GM12878 (cell line): ENCODE results near the gene MYO1D. TPM values are rescaled to one million over a fixed set of nuclear protein-coding genes. Genes with fewer than 3 reads are reported as not detected.

Experiments
- ATAC-seq: fragments of 200-7000 bp; cut with Tn5 transposase; 3 replicates; pipeline ENCODE4 v1.9.1; 2020; ENCODE audit warnings: mild to moderate bottlenecking, moderate library complexity
- BruUV-seq: library from RNA; stranded (reverse); fragments of 400-500 nt; replicated peaks from 2 replicates; lab custom pipeline; 2021; lab: Mats Ljungman, UMichigan
- CTCF ChIA-PET: fragments of 300-600 bp; sonication (Branson Sonifier 250); formaldehyde crosslinking; extraction: SDS; loops from one replicate; lab custom pipeline; 2021; ENCODE audit warnings: inconsistent platforms; lab: Yijun Ruan, JAX
- POLR2A ChIA-PET: fragments of 350-600 bp; formaldehyde crosslinking; extraction: SDS; loops from one replicate; lab custom pipeline; 2021; ENCODE audit warnings: inconsistent platforms; lab: Charles Lee
- RAD21 ChIA-PET: fragments of 300-600 bp; sonication (Branson Sonifier 250); formaldehyde crosslinking; loops from one replicate; lab custom pipeline; 2023; ENCODE audit warnings: antibody characterized with exemption; ENCODE audit not compliant: unreplicated experiment; lab: Charles Lee
- SMC1A ChIA-PET: fragments of 300-600 bp; sonication (Branson Sonifier 250); formaldehyde crosslinking; loops from one replicate; lab custom pipeline; 2023; ENCODE audit not compliant: unreplicated experiment, uncharacterized antibody; lab: Charles Lee
- DNase-seq: peaks from one replicate; pipeline ENCODE4 v3.0.0-alpha.2; 2011; ENCODE audit warnings: low read depth, low spot score
- FAIRE-seq: peaks from 3 replicates; lab custom pipeline; 2011; peaks lifted over from hg19 to GRCh38; lab: Jason Lieb, UNC
- H2AFZ ChIP-seq: 2 replicates; pipeline ENCODE4 v1.6.0; 2011; ENCODE audit warnings: low read depth, low read length, control low read depth; ENCODE audit not compliant: control insufficient read depth
- H3K27ac ChIP-seq: 2 replicates; pipeline ENCODE4 v1.5.1; 2011; ENCODE audit warnings: control low read depth; ENCODE audit not compliant: control insufficient read depth, insufficient read depth
- H3K27me3 ChIP-seq, 2 experiments: replicated peaks in 1 of 2; 2 replicates each; pipeline versions ENCODE4 v1.6.0 to v1.6.1; 2011; ENCODE audit warnings: low read length in 1 of 2; ENCODE audit not compliant: control insufficient read depth in 2 of 2, insufficient read depth in 2 of 2
- H3K36me3 ChIP-seq, 2 experiments: 2 replicates each; pipeline ENCODE4 v1.5.1; 2011; ENCODE audit warnings: low read length in 1 of 2; ENCODE audit not compliant: control insufficient read depth in 2 of 2, insufficient read depth in 2 of 2
- H3K4me1 ChIP-seq: 2 replicates; pipeline ENCODE4 v1.6.1; 2011; ENCODE audit warnings: mild to moderate bottlenecking, low read length, moderate library complexity, mixed read lengths; ENCODE audit not compliant: control insufficient read depth, insufficient read depth
- H3K4me2 ChIP-seq: 2 replicates; pipeline ENCODE4 v1.6.0; 2011; ENCODE audit warnings: control low read depth; ENCODE audit not compliant: control insufficient read depth, insufficient read depth
- H3K4me3 ChIP-seq: fragments of 200-600 bp; sonication (generic); 2 replicates; pipeline ENCODE4 v1.5.1; 2016
- H3K79me2 ChIP-seq: 2 replicates; pipeline ENCODE4 v1.6.0; 2011; ENCODE audit warnings: low read length; ENCODE audit not compliant: control insufficient read depth, insufficient read depth
- H3K9ac ChIP-seq: 2 replicates; pipeline ENCODE4 v1.8.0; 2011; ENCODE audit warnings: low read length, control low read depth, mixed read lengths; ENCODE audit not compliant: control insufficient read depth, insufficient read depth
- H3K9me3 ChIP-seq: replicated peaks from 3 replicates; pipeline ENCODE4 v1.5.1; 2011; ENCODE audit warnings: mild to moderate bottlenecking, low read length; ENCODE audit not compliant: control insufficient read depth, insufficient read depth
- H4K20me1 ChIP-seq: 2 replicates; pipeline ENCODE4 v1.6.0; 2011; ENCODE audit not compliant: control insufficient read depth, insufficient read depth
- BCLAF1 ChIP-seq: fragments of 450-650 bp; IDR thresholded peaks from 2 replicates; pipeline ENCODE4 v1.6.1; 2017; ENCODE audit warnings: antibody characterized with exemption, mild to moderate bottlenecking, moderate library complexity
- CBFB ChIP-seq: IDR thresholded peaks from 2 replicates; pipeline ENCODE4 v1.6.1; 2016; ENCODE audit warnings: antibody characterized with exemption, low read depth
- CREM ChIP-seq: IDR thresholded peaks from 2 replicates; pipeline ENCODE4 v1.6.1; 2014; ENCODE audit warnings: antibody characterized with exemption, low read depth
- E2F8 ChIP-seq: fragments of 450-650 bp; IDR thresholded peaks from 2 replicates; pipeline ENCODE4 v1.6.1; 2018; ENCODE audit warnings: mild to moderate bottlenecking, low read depth, moderate library complexity; ENCODE audit not compliant: partially characterized antibody
- EP300 ChIP-seq, 2 experiments: fragments of 150-350 bp in 1 of 2; IDR thresholded peaks; 2 replicates each; pipeline ENCODE4 v1.6.1; 2011 to 2012; ENCODE audit warnings: low read depth in 2 of 2, low read length in 2 of 2, borderline replicate concordance in 1 of 2, improper control_type of control experiment in 1 of 2, inconsistent platforms in 1 of 2; ENCODE audit not compliant: control insufficient read depth in 1 of 2
- ETV6 ChIP-seq, 2 experiments: fragments of 450-650 bp in 1 of 2; IDR thresholded peaks in 1 of 2; conservative IDR thresholded peaks in 1 of 2; 2 replicates each; pipeline ENCODE4 v1.6.1; 2014; ENCODE audit warnings: antibody characterized with exemption in 1 of 2, borderline replicate concordance in 1 of 2, low read depth in 1 of 2, mild to moderate bottlenecking in 1 of 2, moderate library complexity in 1 of 2
- GABPA ChIP-seq: IDR thresholded peaks from 2 replicates; pipeline ENCODE4 v1.6.1; 2014; ENCODE audit warnings: antibody characterized with exemption, low read depth, mild to moderate bottlenecking, inconsistent platforms
- HDAC2 ChIP-seq: fragments of 200-600 bp; sonication (generic); IDR thresholded peaks from 2 replicates; pipeline ENCODE4 v1.6.1; 2017
- MTA3 ChIP-seq: IDR thresholded peaks from 2 replicates; pipeline ENCODE4 v1.6.1; 2012; ENCODE audit warnings: low read length, inconsistent platforms, borderline replicate concordance
- MYB ChIP-seq: fragments of 150-350 bp; IDR thresholded peaks from 2 replicates; pipeline ENCODE4 v1.6.1; 2014; ENCODE audit warnings: mild to moderate bottlenecking, low read depth, low read length, borderline replicate concordance
- PKNOX1 ChIP-seq: fragments of 450-650 bp; IDR thresholded peaks from 2 replicates; pipeline ENCODE4 v1.6.1; 2016; ENCODE audit warnings: mild to moderate bottlenecking
- RAD21 ChIP-seq: IDR thresholded peaks from 2 replicates; pipeline ENCODE4 v1.6.1; 2011; ENCODE audit warnings: mild to moderate bottlenecking, low read depth, low read length, moderate library complexity; ENCODE audit not compliant: insufficient read depth
- SMAD1 ChIP-seq: fragments of 450-650 bp; IDR thresholded peaks from 2 replicates; pipeline ENCODE4 v1.6.1; 2018; ENCODE audit warnings: mild to moderate bottlenecking, low read depth; ENCODE audit not compliant: partially characterized antibody
- SMAD5 ChIP-seq: IDR thresholded peaks from 2 replicates; pipeline ENCODE4 v1.6.1; 2016; ENCODE audit warnings: antibody characterized with exemption, low read depth
- SREBF2 ChIP-seq: IDR thresholded peaks from 2 replicates; pipeline ENCODE4 v1.6.1; 2012; ENCODE audit warnings: mild to moderate bottlenecking, low read length
- TCF12 ChIP-seq: IDR thresholded peaks from 2 replicates; pipeline ENCODE4 v1.6.1; 2011; ENCODE audit warnings: low read depth, mild to moderate bottlenecking, low read length
- ZNF274 ChIP-seq: IDR thresholded peaks from one replicate; pipeline ENCODE4 v1.8.0; 2011; ENCODE audit not compliant: insufficient read length, insufficient read depth
- WGBS: methylation state at CpG from one replicate; pipeline ENCODE4 v1.1.6; 2016; ENCODE audit warnings: low lambda C conversion rate; ENCODE audit not compliant: insufficient replicate concordance, insufficient coverage; ENCODE audit errors: missing lambda C conversion rate; 5-methylcytosine and 5-hydroxymethylcytosine counted together
- in situ Hi-C: fragments of 300-500 bp; cut with MboI; formaldehyde crosslinking; loops from 9 replicates; pipeline ENCODE4 v1.14.3; 2018; ENCODE audit warnings: mixed read lengths
- intact Hi-C: fragments of 100-400 bp; cut with micrococcal nuclease; formaldehyde crosslinking; loops from one replicate; pipeline ENCODE4 v1.14.2; 2022; ENCODE audit not compliant: unreplicated experiment
- polyA plus RNA-seq, 11 experiments: library from polyadenylated mRNA; depleted of rRNA in 4 of 11; unstranded in 6 of 11; stranded (reverse) in 5 of 11; fragments of >200 nt; fragmentation: Nextera tagmentation in 4 of 11; fragmentation: Illumina TruSeq in 1 of 11; extraction: Ambion mirVana in 4 of 11; extraction: Trizol in 1 of 11; gene quantifications; 1 replicate in 1 of 11; 2 replicates in 10 of 11; pipeline versions ENCODE4 v1.2.1 to v1.2.3, GENCODE V29; 2011 to 2016; ENCODE audit warnings: inconsistent platforms in 2 of 11, missing spikeins in 2 of 11, low read depth in 1 of 11
- total RNA-seq, 4 experiments: library from RNA; depleted of rRNA in 3 of 4; stranded (reverse); fragments of >200 nt in 3 of 4; fragmentation: Illumina TruSeq in 1 of 4; extraction: Trizol in 1 of 4; gene quantifications; 2 replicates each; pipeline versions ENCODE4 v1.2.1 to v1.2.3, GENCODE V29; 2013 to 2021

MYO1D gene
- total and polyA plus RNA-seq, 10 of the 15 experiments (the other 5 are each of a cell fraction or from before 2014, with no cell fraction given): 1.8 to 37.7 (median 25.4) TPM

- ChIA-PET CTCF (interaction anchor here (0.6 to 2.2 kb wide), 10 partner anchors 24 to 504 kb away, joined by 3 to 19 read pairs (median 4); partner anchors contain the start of gene PSMD11), RAD21 (interaction anchor here (1.0 to 1.9 kb wide), 4 partner anchors 266 to 294 kb away, joined by 3 to 6 read pairs (median 4); no protein-coding TSS in a partner anchor), SMC1A (interaction anchor here (0.7 to 1.7 kb wide), 7 partner anchors 22 to 312 kb away, joined by 3 to 6 read pairs (median 4); partner anchors contain the start of gene PSMD11), POLR2A (interaction anchor here (1.0 kb wide), 1 partner anchor 233 kb away, joined by 3 read pairs; no protein-coding TSS in a partner anchor)
- TF ChIP-seq MTA3 (no peak), E2F8 (no peak), GABPA (no peak), PKNOX1 (no peak), MYB (no peak), ETV6 (conservative IDR thresholded peaks at IDR 0.05 in 1 of 2, IDR thresholded peaks at IDR 0.05 in 1 of 2; ENCODE audit: borderline replicate concordance in 1 of 2, low read depth in 1 of 2) (no peak), SMAD1 (no peak), BCLAF1 (no peak), TCF12 (no peak), CBFB (no peak), EP300 (IDR thresholded peaks at IDR 0.05; ENCODE audit: borderline replicate concordance in 1 of 2, control insufficient read depth in 1 of 2, low read depth in 2 of 2, low read length in 2 of 2) (no peak), SREBF2 (no peak), RAD21 (no peak), ZNF274 (no peak), HDAC2 (no peak), CREM (no peak), SMAD5 (no peak)
- no peak overlapping the region for H3K27ac ChIP-seq
- BruUV-seq: no TSS peak
- 100% methylated on average over 1 of the region's 1 CpG for WGBS
- in situ Hi-C loops: no loop called here
- FAIRE-seq: no peak
- no peaks in the 10 kb centered on the region for H3K4me1 ChIP-seq
- H3K4me3 ChIP-seq: no peak overlapping the region
- no peaks in the 10 kb centered on the region for H3K9me3 ChIP-seq
- ATAC-seq: no peak
- no peak overlapping the region for H2AFZ ChIP-seq
- DNase-seq: no peak
- H3K4me2 ChIP-seq: no peak overlapping the region
- no peaks in the 10 kb centered on the region for H4K20me1 ChIP-seq
- no peaks in the 10 kb centered on the region for H3K36me3 ChIP-seq
- H3K9ac ChIP-seq: no peak overlapping the region
- H3K27me3 ChIP-seq: no peaks in the 10 kb centered on the region
- intact Hi-C loops: loop anchor here (5.0 kb wide), 1 partner anchor 294 kb away; no protein-coding TSS in a partner anchor
- no peaks in the 10 kb centered on the region for H3K79me2 ChIP-seq
Measured at GRCh38 chr17:32756696-32757095, 120.2 kb downstream of the MYO1D start.
